Aorta (tissue), 5 donors: ENCODE results near the gene PPP4R3A. TPM values are rescaled to one million over a fixed set of nuclear protein-coding genes. Genes with fewer than 3 reads are reported as not detected.
"Not testable (repeated sequence)": the region's sequence is repeated elsewhere in the genome, so short reads cannot be mapped to it uniquely, and the experiment has no call there.

Source experiments
- ATAC-seq: fragments of 200-7000 bp; cut with Tn5 transposase; one replicate; pipeline ENCODE4 v1.9.1; 2022; ENCODE audit warnings: moderate library complexity; ENCODE audit not compliant: low FRiP score
- DNase-seq, 2 donors: peaks; one replicate each; pipeline ENCODE4 v3.0.0-alpha.2; 2020
- H3K27ac ChIP-seq, 2 donors: one replicate each; pipeline ENCODE4 v1.5.1; 2013; ENCODE audit warnings: low read length in 2 of 2, mild to moderate bottlenecking in 2 of 2, moderate library complexity in 2 of 2, control low read depth in 1 of 2, inconsistent platforms in 1 of 2, low read depth in 1 of 2
- H3K27me3 ChIP-seq, 2 donors: one replicate each; pipeline ENCODE4 v1.6.1; 2013; ENCODE audit warnings: control low read depth in 1 of 2, low read length in 1 of 2, mild to moderate bottlenecking in 1 of 2, moderate library complexity in 1 of 2; ENCODE audit not compliant: insufficient read depth in 2 of 2, control insufficient read depth in 1 of 2
- H3K36me3 ChIP-seq, 2 donors: one replicate each; pipeline ENCODE4 v1.6.1; 2013; ENCODE audit warnings: control low read depth in 1 of 2, low read length in 1 of 2, mild to moderate bottlenecking in 1 of 2; ENCODE audit not compliant: insufficient read depth in 2 of 2, control insufficient read depth in 1 of 2
- H3K4me1 ChIP-seq, 2 donors: one replicate each; pipeline ENCODE4 v1.6.1; 2013; ENCODE audit warnings: low read length in 2 of 2, control low read depth in 1 of 2, mild to moderate bottlenecking in 1 of 2, moderate library complexity in 1 of 2; ENCODE audit not compliant: insufficient read depth in 2 of 2, control insufficient read depth in 1 of 2
- H3K4me3 ChIP-seq, 2 donors: one replicate each; pipeline ENCODE4 v1.5.1; 2013; ENCODE audit warnings: low read length in 2 of 2, control low read depth in 1 of 2, mild to moderate bottlenecking in 1 of 2
- H3K9me3 ChIP-seq: one replicate; pipeline ENCODE4 v1.6.1; 2013; ENCODE audit warnings: mild to moderate bottlenecking, low read length; ENCODE audit not compliant: control insufficient read depth
- WGBS, 2 donors: extraction: QIAGEN DNeasy Blood & Tissue Kit; methylation state at CpG; one replicate each; pipeline ENCODE4 v1.1.7; 2013; 5-methylcytosine and 5-hydroxymethylcytosine counted together
- intact Hi-C, 2 donors: fragments of 100-400 bp; cut with DNase I; formaldehyde crosslinking; loops; one replicate each; pipeline versions ENCODE4 v1.14.2 to v1.15.0; 2022
- long read RNA-seq, 2 donors: library from polyadenylated mRNA; unstranded; transcript quantifications; one replicate each; pipeline ENCODE4 v2.0.0, GENCODE V29; 2020 to 2021
- polyA plus RNA-seq, 2 donors: library from polyadenylated mRNA; stranded (reverse); fragments of 200-250 nt; gene quantifications; one replicate each; pipeline ENCODE4 v1.2.3, GENCODE V29; 2013
- total RNA-seq, 2 donors: library from RNA; stranded (reverse); fragmentation: NEBNext Ultra II Directional; extraction: Animal tissue kit (Norgen Biotek cat#: 25700); gene quantifications; one replicate each; pipeline ENCODE4 v1.2.1, GENCODE V29; 2021
- donor health status: healthy with polysubstance abuse.
- donor health status: Bipolar disorder and iron deficiency.
- donor health status: DM: no; HTN: no; CAD: no.
- donor health status: DM: no; HTN: no; CAD: no.
- donor health status: DM: yes; HTN: yes; CAD: no.

PPP4R3A gene
- total RNA-seq, result 10 to 100 TPM; 69.3 to 75.4 TPM
- polyA plus RNA-seq, result 10 to 100 TPM; 37.7 to 40.7 TPM
- long read RNA-seq, donor 1, partial matches to known transcripts, result 4 of 13 reads
- long read RNA-seq, donor 1, other reads (novel, unspliced or antisense), result 8 of 13 reads
- long read RNA-seq, donor 2, full-length matches to known transcripts, result 14 of 32 reads
- long read RNA-seq, donor 2, partial matches to known transcripts, result 5 of 32 reads
- long read RNA-seq, donor 2, other reads (novel, unspliced or antisense), result 13 of 32 reads

DNA sequence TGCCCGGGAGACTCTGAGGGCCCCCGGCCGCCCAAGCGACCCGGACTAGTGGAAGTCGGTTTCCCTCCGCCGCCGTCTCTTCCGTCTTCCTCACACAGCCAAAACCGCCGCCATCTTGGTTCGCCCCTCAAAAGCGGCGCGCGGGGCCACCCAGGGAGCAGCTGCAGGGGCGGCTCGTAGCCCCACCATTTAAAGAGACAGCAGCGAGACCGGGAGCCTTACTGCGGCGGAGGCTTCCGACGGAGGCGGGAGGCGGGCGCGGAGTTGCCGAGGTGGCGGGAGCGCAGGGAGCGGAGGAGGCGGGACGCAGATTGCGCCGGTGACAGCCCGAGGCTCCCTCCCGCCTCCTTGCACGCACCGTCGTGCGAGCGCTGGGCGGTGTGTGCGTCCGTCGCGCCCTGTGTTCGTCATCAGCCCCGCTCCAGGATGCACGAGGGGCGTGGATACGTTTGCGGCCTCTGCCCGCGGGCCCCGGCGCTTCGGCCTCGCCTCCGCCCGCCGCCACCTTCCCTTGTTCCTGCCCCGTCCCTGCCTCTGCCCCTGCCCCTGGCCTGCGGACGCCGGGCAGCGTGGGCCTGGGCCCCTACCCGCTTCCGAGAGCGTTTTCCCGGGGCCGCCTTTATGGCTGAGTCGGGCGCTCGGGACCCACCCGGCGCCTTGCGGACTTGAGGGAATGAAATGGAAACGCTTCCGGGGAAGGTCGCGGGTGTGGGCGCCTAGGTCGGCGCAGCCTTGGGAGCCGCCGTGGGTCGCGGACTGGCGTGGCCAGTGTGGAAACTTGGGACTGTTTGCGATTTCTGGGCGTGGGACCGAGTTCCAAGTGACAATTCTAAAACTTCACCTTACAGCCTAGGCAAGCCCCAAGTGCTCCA is at the start of gene PPP4R3A:
PPP4R3A (minus strand) TSS at position 140 of the 872 bp plus-strand sequence. CDS start 663 bp downstream, outside the sequence.
- intact Hi-C loops, result loop anchor here in 1 of 2 donors (5.0 kb wide), 1 partner anchor 62 kb away; no protein-coding TSS in a partner anchor
- 0% methylated on average over 83 to 95 of the region's 95 CpGs for WGBS, 2 donors
- peak; percentile 98 for ATAC-seq

DNA sequence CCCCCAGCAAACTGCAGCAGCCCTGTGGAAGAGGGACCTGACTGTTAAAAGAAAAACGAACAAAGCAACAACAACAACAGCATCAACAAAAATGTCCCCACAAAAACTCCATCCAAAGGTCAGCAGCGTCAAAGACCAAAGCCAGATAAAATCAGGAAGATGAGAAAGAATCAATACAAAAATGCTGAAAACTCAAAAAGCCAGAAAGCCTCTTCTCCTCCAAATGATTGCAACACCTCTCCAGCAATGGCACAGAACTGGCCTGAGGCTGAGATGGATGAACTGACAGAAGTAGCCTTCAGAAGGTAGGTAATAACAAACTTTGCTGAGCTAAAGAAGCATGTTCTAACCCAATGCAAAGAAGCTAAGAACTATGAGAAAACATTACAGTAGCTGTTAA is 45.4 kb upstream of the PPP4R3A start:
- WGBS, 2 donors, result 87 to 97% methylated on average over 2 of the region's 2 CpGs
- H3K27me3 ChIP-seq, result no peaks in the 10 kb centered on the region
- H3K27ac ChIP-seq, result no peak overlapping the region
- no peaks in the 10 kb centered on the region for H3K9me3 ChIP-seq
- H3K4me3 ChIP-seq, result no peak overlapping the region
- no peaks in the 10 kb centered on the region for H3K4me1 ChIP-seq
- intact Hi-C loops, result no loop called here
- no peaks in the 10 kb centered on the region for H3K36me3 ChIP-seq
- ATAC-seq, result no peak
- DNase-seq, result no peak

More for the DNA sequence above, at the start of gene PPP4R3A:
- H3K4me1 ChIP-seq, result no peaks in the 10 kb centered on the region
- no peaks in the 10 kb centered on the region for H3K9me3 ChIP-seq
- H3K27ac ChIP-seq, result peak within 1 kb of the TSS; percentile 91 to 98
- H3K27me3 ChIP-seq, result no peaks in the 10 kb centered on the region
- H3K36me3 ChIP-seq, result no peaks in the 10 kb centered on the region
- DNase-seq, result peak; percentile 97 to 98
- peak within 1 kb of the TSS; percentile 87 to 94 for H3K4me3 ChIP-seq

DNA sequence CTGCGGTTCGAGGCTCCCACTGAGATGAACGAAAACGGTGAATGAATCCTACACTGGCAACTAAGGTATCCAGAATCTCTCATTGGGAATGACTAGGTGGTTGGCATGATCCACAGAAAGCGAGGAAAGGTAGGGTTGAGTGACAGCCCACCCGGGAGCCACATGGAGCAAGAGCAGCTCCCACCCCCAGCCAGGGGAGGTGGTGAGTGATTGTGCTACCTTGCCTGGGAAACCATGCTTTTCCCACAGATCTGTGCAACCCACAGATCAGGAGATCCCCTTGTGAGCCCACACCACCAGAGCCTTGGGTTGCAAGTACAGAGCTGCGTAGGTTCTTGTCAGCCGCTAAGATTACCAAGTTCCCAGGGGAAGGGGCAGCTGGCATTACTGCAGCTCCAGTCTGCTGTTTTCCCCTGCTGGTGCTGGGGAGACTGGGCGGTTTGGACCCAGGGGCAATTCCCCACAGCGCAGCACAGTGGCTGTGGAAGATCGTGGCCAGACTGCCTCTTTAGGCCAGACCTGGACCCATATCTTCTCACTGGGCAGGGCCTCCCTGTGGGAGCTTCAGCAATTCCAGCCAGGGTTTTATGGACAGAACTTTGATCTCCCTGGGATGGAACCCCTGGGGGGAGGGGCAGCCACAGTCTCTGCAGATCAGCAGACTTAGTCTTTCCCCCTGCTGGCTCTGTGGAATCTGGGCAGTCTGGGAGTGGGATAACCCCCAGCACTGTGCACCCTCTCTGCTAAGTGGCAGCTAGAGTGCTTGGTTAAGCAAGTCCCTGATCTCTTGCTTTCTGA is 44.6 kb upstream of the PPP4R3A start:
- Histone ChIP-seq H3K4me3 (no peak overlapping the region), H3K4me1 (no peaks in the 10 kb centered on the region), H3K9me3 (no peaks in the 10 kb centered on the region), H3K27ac (no peak overlapping the region), H3K36me3 (no peaks in the 10 kb centered on the region), H3K27me3 (no peaks in the 10 kb centered on the region)
- no peak for ATAC-seq
- 95 to 96% methylated on average over 11 of the region's 11 CpGs for WGBS, 2 donors
- intact Hi-C loops, result no loop called here
- DNase-seq, result no peak

DNA sequence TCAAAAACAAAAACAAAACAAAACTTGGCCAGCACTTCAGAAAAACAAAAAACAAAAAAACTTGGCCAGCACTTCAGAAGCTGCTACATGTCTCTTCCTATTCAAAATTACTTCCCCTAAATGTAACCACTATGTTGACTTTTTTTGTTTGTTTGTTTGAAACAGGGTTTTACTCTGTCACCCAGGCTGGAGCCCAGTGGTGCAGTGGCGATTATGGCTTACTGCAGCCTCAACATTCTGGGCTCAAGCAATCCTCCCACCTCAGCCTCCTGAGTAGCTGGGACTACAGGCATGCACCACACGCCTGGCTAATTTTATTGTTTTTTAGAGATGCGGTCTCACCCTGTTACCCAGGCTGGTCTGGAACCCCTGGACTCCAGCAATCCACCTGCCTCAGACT is 38.0 kb upstream of the PPP4R3A start:
- 90% methylated on average over 3 of the region's 3 CpGs for WGBS, 2 donors
- H3K36me3 ChIP-seq, result no peaks in the 10 kb centered on the region
- H3K27ac ChIP-seq, result no peak overlapping the region
- no peak for DNase-seq
- no peaks in the 10 kb centered on the region for H3K9me3 ChIP-seq
- H3K4me3 ChIP-seq, result no peak overlapping the region
- H3K4me1 ChIP-seq, result no peaks in the 10 kb centered on the region
- ATAC-seq, result no peak
- no peaks in the 10 kb centered on the region for H3K27me3 ChIP-seq
- intact Hi-C loops, result no loop called here

DNA sequence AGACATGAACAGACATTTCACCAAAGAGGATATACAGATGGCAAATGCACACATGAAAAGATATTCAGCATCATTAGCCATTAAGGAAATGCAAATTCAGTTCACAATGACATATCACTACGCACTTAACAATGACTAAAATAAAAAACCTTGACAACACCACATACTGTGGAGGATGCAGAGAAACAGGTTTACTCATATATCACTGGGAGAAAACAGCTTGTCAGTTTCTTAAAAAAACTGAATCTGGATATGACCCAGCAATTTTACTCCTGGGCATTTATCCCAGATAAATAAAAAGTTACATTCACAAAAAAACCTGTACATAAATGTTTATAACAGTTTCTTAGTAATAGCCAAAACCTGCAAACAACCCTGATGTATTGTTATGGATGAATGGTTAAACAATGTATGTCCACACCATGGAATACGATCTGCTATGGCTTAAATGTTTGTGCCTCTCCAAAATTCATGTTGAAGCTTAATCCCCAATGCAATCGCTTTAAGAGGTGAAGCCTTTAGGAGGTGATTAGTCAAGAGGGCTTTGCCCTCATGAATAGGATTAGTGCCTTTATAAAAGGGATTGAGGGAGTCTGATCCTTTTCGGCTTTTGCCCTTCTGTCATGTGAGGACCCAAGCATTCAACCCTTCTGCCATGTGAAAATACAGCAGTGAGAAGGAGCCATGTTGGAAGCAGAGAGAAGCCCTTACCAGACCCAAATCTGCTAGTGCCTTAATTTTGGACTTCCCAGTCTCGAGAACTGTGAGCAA is 36.0 kb upstream of the PPP4R3A start:
- no peaks in the 10 kb centered on the region for H3K36me3 ChIP-seq
- DNase-seq (no peak), ATAC-seq (no peak)
- intact Hi-C loops, result no loop called here
- H3K4me3 ChIP-seq, result no peak overlapping the region
- no peaks in the 10 kb centered on the region for H3K9me3 ChIP-seq
- no peak overlapping the region for H3K27ac ChIP-seq
- no peaks in the 10 kb centered on the region for H3K4me1 ChIP-seq
- 83 to 85% methylated on average over 5 of the region's 5 CpGs for WGBS, 2 donors
- H3K27me3 ChIP-seq, result no peaks in the 10 kb centered on the region

DNA sequence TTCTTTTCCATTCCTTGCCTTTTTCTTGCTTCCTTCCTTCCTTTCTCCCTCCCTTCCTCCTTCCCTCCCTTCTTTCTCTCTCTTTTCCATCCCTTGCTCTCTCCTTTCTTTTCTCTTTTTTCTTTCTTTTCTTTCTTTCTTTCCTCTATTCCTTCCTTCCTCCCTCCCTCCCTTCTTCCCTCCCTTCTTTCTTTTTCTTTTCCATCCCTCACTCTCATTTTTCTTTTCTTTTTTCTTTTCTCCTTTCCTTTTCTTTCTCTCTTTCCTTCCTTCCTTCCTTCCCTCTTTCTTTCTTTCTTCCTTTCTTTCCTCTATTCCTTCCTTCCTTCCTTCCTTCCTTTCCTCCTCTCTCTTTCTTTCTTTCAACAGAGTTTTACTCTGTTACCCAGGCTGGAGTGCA is 35.1 kb upstream of the PPP4R3A start:
- Histone ChIP-seq H3K4me3 (no peak overlapping the region), H3K9me3 (no peaks in the 10 kb centered on the region), H3K27me3 (no peaks in the 10 kb centered on the region), H3K27ac (no peak overlapping the region), H3K36me3 (no peaks in the 10 kb centered on the region), H3K4me1 (no peaks in the 10 kb centered on the region)
- intact Hi-C loops, result no loop called here
- ATAC-seq, result no peak
- no peak for DNase-seq

DNA sequence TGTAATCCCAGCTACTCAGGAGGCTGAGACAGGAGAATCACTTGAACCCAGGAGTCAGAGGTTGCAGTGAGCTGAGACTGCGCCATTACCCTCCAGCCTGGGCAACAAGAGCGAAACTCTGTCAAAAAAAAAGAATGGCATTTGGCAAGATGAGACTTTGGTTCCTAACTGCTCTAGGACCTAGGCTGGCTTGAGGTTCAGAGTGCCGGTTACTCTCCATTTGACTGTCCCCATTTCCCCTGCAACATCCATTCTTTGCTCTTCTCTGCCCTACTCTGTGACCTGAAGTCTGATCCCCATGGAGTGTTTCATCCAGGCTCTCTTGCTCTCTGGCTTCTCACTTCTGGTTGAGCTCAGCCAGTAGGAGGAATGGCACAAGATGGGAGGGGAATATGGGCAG is 26.2 kb upstream of the PPP4R3A start:
- H3K27ac ChIP-seq, result no peak overlapping the region
- DNase-seq (no peak), ATAC-seq (no peak)
- no peak overlapping the region for H3K4me3 ChIP-seq
- intact Hi-C loops, result no loop called here
- H3K36me3 ChIP-seq, result no peaks in the 10 kb centered on the region
- 94 to 97% methylated on average over 3 of the region's 3 CpGs for WGBS, 2 donors
- H3K9me3 ChIP-seq, result no peaks in the 10 kb centered on the region
- H3K27me3 ChIP-seq, result no peaks in the 10 kb centered on the region
- H3K4me1 ChIP-seq, result no peaks in the 10 kb centered on the region

DNA sequence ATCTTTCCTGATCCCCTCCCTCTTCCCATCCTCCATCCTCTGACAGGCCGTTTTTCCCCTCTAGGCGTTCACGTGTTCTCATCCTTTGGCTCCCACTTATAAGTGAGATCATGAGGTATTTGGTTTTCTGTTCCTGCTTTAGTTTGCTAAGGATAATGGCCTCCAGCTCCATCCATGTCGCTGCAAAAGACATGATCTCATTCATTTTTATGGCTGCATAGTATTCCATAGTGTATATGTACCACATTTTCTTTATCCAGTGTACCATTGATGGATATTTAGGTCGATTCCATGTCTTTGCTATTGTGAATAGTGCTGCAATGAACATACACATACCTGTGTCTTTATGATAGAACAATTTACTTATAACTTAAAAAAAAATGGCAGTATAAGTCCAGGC is 23.9 kb upstream of the PPP4R3A start:
- intact Hi-C loops, H3K36me3 ChIP-seq, H3K4me1 ChIP-seq, H3K9me3 ChIP-seq, H3K27me3 ChIP-seq, H3K27ac ChIP-seq, DNase-seq, H3K4me3 ChIP-seq, ATAC-seq: not testable (repeated sequence)
- 85 to 90% methylated on average over 5 of the region's 5 CpGs for WGBS, 2 donors
